H9 (cell line): ENCODE results near the gene HDAC2. TPM values are rescaled to one million over a fixed set of nuclear protein-coding genes. Genes with fewer than 3 reads are reported as not detected.

Source experiments
- DNase-seq: peaks from one replicate; pipeline ENCODE4 v3.0.0-alpha.2; 2017
- H2AFZ ChIP-seq: one replicate; pipeline ENCODE4 v1.6.1; 2013; ENCODE audit warnings: mild to moderate bottlenecking, low read length, control low read depth, moderate library complexity
- H2AK5ac ChIP-seq: 2 replicates; pipeline ENCODE4 v1.6.1; 2013; ENCODE audit warnings: low read length, control low read depth, mixed read lengths; ENCODE audit not compliant: insufficient read length
- H2BK120ac ChIP-seq: one replicate; pipeline ENCODE4 v1.6.1; 2013; ENCODE audit warnings: low read depth, mild to moderate bottlenecking, low read length, control low read depth, inconsistent platforms; ENCODE audit not compliant: poor library complexity, severe bottlenecking
- H2BK12ac ChIP-seq: 2 replicates; pipeline ENCODE4 v1.6.1; 2013; ENCODE audit warnings: low read length, control low read depth, mixed read lengths, low read depth; ENCODE audit not compliant: insufficient read length
- H2BK15ac ChIP-seq: 2 replicates; pipeline ENCODE4 v1.6.1; 2013; ENCODE audit warnings: low read depth, low read length, control low read depth
- H2BK20ac ChIP-seq: one replicate; pipeline ENCODE4 v1.6.1; 2013; ENCODE audit warnings: low read depth, mild to moderate bottlenecking, low read length, control low read depth, inconsistent platforms; ENCODE audit not compliant: poor library complexity, severe bottlenecking
- H2BK5ac ChIP-seq: 2 replicates; pipeline ENCODE4 v1.6.1; 2013; ENCODE audit warnings: low read length, control low read depth, mixed read lengths; ENCODE audit not compliant: insufficient read length
- H3K14ac ChIP-seq: 2 replicates; pipeline ENCODE4 v1.6.1; 2013; ENCODE audit warnings: low read length, control low read depth; ENCODE audit not compliant: insufficient read depth
- H3K18ac ChIP-seq: 2 replicates; pipeline ENCODE4 v1.6.1; 2013; ENCODE audit warnings: low read depth, mild to moderate bottlenecking, mixed read lengths, low read length, control low read depth; ENCODE audit not compliant: insufficient read length
- H3K23ac ChIP-seq: 2 replicates; pipeline ENCODE4 v1.6.1; 2013; ENCODE audit warnings: low read length, control low read depth, mixed read lengths, low read depth; ENCODE audit not compliant: insufficient read length
- H3K23me2 ChIP-seq: 2 replicates; pipeline ENCODE4 v1.6.1; 2013; ENCODE audit warnings: low read depth, mild to moderate bottlenecking, mixed read lengths, low read length, control low read depth; ENCODE audit not compliant: insufficient read length, poor library complexity, severe bottlenecking
- H3K27ac ChIP-seq: 2 replicates; pipeline ENCODE4 v1.5.1; 2013; ENCODE audit warnings: low read length, control low read depth, mixed read lengths, low read depth; ENCODE audit not compliant: insufficient read length
- H3K27me3 ChIP-seq: 2 replicates; pipeline ENCODE4 v1.6.1; 2013; ENCODE audit warnings: low read length, control low read depth, inconsistent platforms; ENCODE audit not compliant: insufficient read depth
- H3K4ac ChIP-seq: 2 replicates; pipeline ENCODE4 v1.6.1; 2013; ENCODE audit warnings: low read depth, mild to moderate bottlenecking, control low read depth, inconsistent platforms, low read length, moderate library complexity
- H3K4me1 ChIP-seq: 2 replicates; pipeline ENCODE4 v1.6.1; 2013; ENCODE audit warnings: low read length, control low read depth, inconsistent platforms; ENCODE audit not compliant: insufficient read depth
- H3K4me2 ChIP-seq: 2 replicates; pipeline ENCODE4 v1.6.1; 2013; ENCODE audit warnings: low read length, control low read depth, mixed read lengths; ENCODE audit not compliant: insufficient read length, insufficient read depth
- H3K56ac ChIP-seq: 2 replicates; pipeline ENCODE4 v1.6.1; 2013; ENCODE audit warnings: low read depth, mild to moderate bottlenecking, mixed read lengths, low read length, control low read depth; ENCODE audit not compliant: insufficient read length
- H3K79me1 ChIP-seq: 2 replicates; pipeline ENCODE4 v1.6.1; 2013; ENCODE audit warnings: low read depth, mild to moderate bottlenecking, moderate library complexity, low read length, control low read depth, inconsistent platforms; ENCODE audit not compliant: insufficient read depth, poor library complexity, severe bottlenecking
- H3K79me2 ChIP-seq: 2 replicates; pipeline ENCODE4 v1.6.1; 2013; ENCODE audit warnings: low read length, control low read depth, inconsistent platforms; ENCODE audit not compliant: insufficient read depth
- H3K9ac ChIP-seq: 2 replicates; pipeline ENCODE4 v1.6.1; 2013; ENCODE audit warnings: low read length, control low read depth, mixed read lengths; ENCODE audit not compliant: insufficient read length; ENCODE audit errors: extremely low read depth
- H3K9me3 ChIP-seq: one replicate; pipeline ENCODE4 v1.6.1; 2013; ENCODE audit warnings: low read depth, low read length, inconsistent platforms; ENCODE audit not compliant: control insufficient read depth
- H3T11ph ChIP-seq: one replicate; pipeline ENCODE4 v1.6.1; 2013; ENCODE audit warnings: mild to moderate bottlenecking, low read length, control low read depth, inconsistent platforms
- H4K20me1 ChIP-seq: one replicate; pipeline ENCODE4 v1.6.1; 2013; ENCODE audit not compliant: control insufficient read depth, insufficient read length, insufficient read depth
- H4K5ac ChIP-seq: 2 replicates; pipeline ENCODE4 v1.6.1; 2013; ENCODE audit warnings: low read depth, mild to moderate bottlenecking, mixed read lengths, low read length, control low read depth; ENCODE audit not compliant: insufficient read length
- H4K8ac ChIP-seq: replicated peaks from 2 replicates; pipeline ENCODE4 v1.6.1; 2013; ENCODE audit warnings: low read length, control low read depth, mixed read lengths, low read depth; ENCODE audit not compliant: insufficient read length
- H4K91ac ChIP-seq: 2 replicates; pipeline ENCODE4 v1.6.1; 2013; ENCODE audit warnings: low read depth, mild to moderate bottlenecking, moderate library complexity, mixed read lengths, low read length, control low read depth; ENCODE audit not compliant: insufficient read length
- H3K27ac Mint-ChIP-seq, 3 experiments: 2 replicates in 2 of 3; 3 replicates in 1 of 3; pipeline ENCODE4 v1.8.0; 2020 to 2021; ENCODE audit warnings: mixed read lengths in 3 of 3, mild to moderate bottlenecking in 1 of 3, moderate library complexity in 1 of 3
- H3K27me3 Mint-ChIP-seq: 2 replicates; pipeline ENCODE4 v1.8.0; 2021; ENCODE audit warnings: low read depth, mild to moderate bottlenecking, moderate library complexity, mixed read lengths
- H3K36me3 Mint-ChIP-seq, 3 experiments: 2 replicates in 2 of 3; 3 replicates in 1 of 3; pipeline ENCODE4 v1.8.0; 2020 to 2021; ENCODE audit warnings: low read depth in 3 of 3, mixed read lengths in 3 of 3; ENCODE audit not compliant: insufficient read depth in 1 of 3
- H3K4me1 Mint-ChIP-seq, 2 experiments: 2 replicates each; pipeline ENCODE4 v1.8.0; 2020; ENCODE audit warnings: mixed read lengths in 2 of 2
- H3K4me3 Mint-ChIP-seq, 2 experiments: 2 replicates in 1 of 2; 3 replicates in 1 of 2; pipeline ENCODE4 v1.8.0; 2020 to 2021; ENCODE audit warnings: mild to moderate bottlenecking in 2 of 2, mixed read lengths in 2 of 2, moderate library complexity in 1 of 2
- H3K9me3 Mint-ChIP-seq, 2 experiments: 2 replicates in 1 of 2; 3 replicates in 1 of 2; pipeline ENCODE4 v1.8.0; 2020; ENCODE audit warnings: mild to moderate bottlenecking in 2 of 2, mixed read lengths in 2 of 2, moderate library complexity in 1 of 2
- total RNA-seq: library from RNA; stranded (reverse); gene quantifications from 2 replicates; pipeline ENCODE4 v1.2.1, GENCODE V29; 2021
- TF ChIP-seq, protein P1 (sequence below): fragments of 200-600 bp; sonication (generic); conservative IDR thresholded peaks from 3 replicates; pipeline ENCODE4 v1.8.0; 2021; ENCODE audit warnings: antibody characterized with exemption, mild to moderate bottlenecking

HDAC2 gene
- total RNA-seq, 1 experiment from 2014 or later: 330 TPM

- H2AFZ ChIP-seq: no peak overlapping the region
- H3K18ac ChIP-seq: no peak overlapping the region
- H3K9ac ChIP-seq: no peak overlapping the region
- H3K14ac ChIP-seq: no peak overlapping the region
- H4K8ac ChIP-seq: no peak overlapping the region
- Mint-ChIP-seq H3K27me3 (no peaks in the 10 kb centered on the region), H3K4me1 (peaks cover 13 to 19% of the 10 kb centered on the region in 2 experiments), H3K9me3 (peaks cover 2 to 3% of the 10 kb centered on the region in 2 experiments; a peak in 2 of 5 replicates), H3K4me3 (no peak overlapping the region), H3K27ac (no peak overlapping the region), H3K36me3 (peaks cover 4 to 19% (median 11%) of the 10 kb centered on the region in 3 experiments)
- no peaks in the 10 kb centered on the region for H3K27me3 ChIP-seq
- H2BK120ac ChIP-seq: no peak overlapping the region
- no peaks in the 10 kb centered on the region; the same call in 1 of the 2 replicates for H3K4me1 ChIP-seq
- H3K79me1 ChIP-seq: no peaks in the 10 kb centered on the region
- TF ChIP-seq, protein P1, sequence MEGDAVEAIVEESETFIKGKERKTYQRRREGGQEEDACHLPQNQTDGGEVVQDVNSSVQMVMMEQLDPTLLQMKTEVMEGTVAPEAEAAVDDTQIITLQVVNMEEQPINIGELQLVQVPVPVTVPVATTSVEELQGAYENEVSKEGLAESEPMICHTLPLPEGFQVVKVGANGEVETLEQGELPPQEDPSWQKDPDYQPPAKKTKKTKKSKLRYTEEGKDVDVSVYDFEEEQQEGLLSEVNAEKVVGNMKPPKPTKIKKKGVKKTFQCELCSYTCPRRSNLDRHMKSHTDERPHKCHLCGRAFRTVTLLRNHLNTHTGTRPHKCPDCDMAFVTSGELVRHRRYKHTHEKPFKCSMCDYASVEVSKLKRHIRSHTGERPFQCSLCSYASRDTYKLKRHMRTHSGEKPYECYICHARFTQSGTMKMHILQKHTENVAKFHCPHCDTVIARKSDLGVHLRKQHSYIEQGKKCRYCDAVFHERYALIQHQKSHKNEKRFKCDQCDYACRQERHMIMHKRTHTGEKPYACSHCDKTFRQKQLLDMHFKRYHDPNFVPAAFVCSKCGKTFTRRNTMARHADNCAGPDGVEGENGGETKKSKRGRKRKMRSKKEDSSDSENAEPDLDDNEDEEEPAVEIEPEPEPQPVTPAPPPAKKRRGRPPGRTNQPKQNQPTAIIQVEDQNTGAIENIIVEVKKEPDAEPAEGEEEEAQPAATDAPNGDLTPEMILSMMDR: no peak
- H4K91ac ChIP-seq: no peak overlapping the region
- H4K20me1 ChIP-seq: no peaks in the 10 kb centered on the region
- no peak overlapping the region for H2BK5ac ChIP-seq
- H4K5ac ChIP-seq: no peak overlapping the region
- no peak overlapping the region for H3T11ph ChIP-seq
- H3K27ac ChIP-seq: no peak overlapping the region
- no peak overlapping the region for H3K56ac ChIP-seq
- H3K79me2 ChIP-seq: no peaks in the 10 kb centered on the region
- H3K23me2 ChIP-seq: no peaks in the 10 kb centered on the region
- H3K4ac ChIP-seq: no peak overlapping the region
- H2AK5ac ChIP-seq: no peak overlapping the region
- DNase-seq: no peak
- H3K9me3 ChIP-seq: no peaks in the 10 kb centered on the region
- H2BK15ac ChIP-seq: no peak overlapping the region
- no peak overlapping the region for H2BK12ac ChIP-seq
- H2BK20ac ChIP-seq: no peak overlapping the region
- no peak overlapping the region for H3K23ac ChIP-seq
- no peak overlapping the region for H3K4me2 ChIP-seq
Measured at GRCh38 chr6:114001354-114001753, 30.4 kb upstream of the HDAC2 start.
